Body of pancreas (tissue), 4 donors: ENCODE measurements around the gene ADGRG3.

ENCODE experiments used
- POLR2A ChIP-seq, 3 donors: fragments of 450-650 bp; IDR thresholded peaks; one replicate each; pipeline ENCODE4 v1.6.1; 2016; ENCODE audit warnings: antibody characterized with exemption in 3 of 3, mild to moderate bottlenecking in 2 of 3
- TF ChIP-seq, protein P1 (sequence below), 7 experiments: fragments of 450-650 bp in 4 of 7; fragments of 200-600 bp in 3 of 7; sonication (generic) in 3 of 7; IDR thresholded peaks; one replicate each; pipeline ENCODE4 v1.5.1; 2016 to 2019; ENCODE audit warnings: antibody characterized with exemption in 7 of 7

DNA sequence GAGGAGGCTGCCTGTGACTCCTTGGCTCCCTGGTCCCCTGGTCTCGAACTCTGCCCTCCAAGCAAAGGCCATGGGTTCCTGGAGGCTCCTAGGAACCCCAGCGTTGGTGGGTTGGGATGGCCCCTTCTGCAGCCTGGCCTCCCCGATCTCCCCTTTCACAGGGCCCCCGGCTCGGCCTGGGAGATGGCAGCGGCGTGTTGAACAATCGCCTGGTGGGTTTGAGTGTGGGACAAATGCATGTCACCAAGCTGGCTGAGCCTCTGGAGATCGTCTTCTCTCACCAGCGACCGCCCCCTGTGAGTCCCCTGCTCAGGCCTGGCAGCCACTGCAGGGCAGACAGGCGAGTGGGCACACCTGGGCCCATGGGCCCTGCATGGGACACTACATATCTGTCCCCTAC lies 10.9 kb downstream of the ADGRG3 start:
- TF ChIP-seq, protein P1, sequence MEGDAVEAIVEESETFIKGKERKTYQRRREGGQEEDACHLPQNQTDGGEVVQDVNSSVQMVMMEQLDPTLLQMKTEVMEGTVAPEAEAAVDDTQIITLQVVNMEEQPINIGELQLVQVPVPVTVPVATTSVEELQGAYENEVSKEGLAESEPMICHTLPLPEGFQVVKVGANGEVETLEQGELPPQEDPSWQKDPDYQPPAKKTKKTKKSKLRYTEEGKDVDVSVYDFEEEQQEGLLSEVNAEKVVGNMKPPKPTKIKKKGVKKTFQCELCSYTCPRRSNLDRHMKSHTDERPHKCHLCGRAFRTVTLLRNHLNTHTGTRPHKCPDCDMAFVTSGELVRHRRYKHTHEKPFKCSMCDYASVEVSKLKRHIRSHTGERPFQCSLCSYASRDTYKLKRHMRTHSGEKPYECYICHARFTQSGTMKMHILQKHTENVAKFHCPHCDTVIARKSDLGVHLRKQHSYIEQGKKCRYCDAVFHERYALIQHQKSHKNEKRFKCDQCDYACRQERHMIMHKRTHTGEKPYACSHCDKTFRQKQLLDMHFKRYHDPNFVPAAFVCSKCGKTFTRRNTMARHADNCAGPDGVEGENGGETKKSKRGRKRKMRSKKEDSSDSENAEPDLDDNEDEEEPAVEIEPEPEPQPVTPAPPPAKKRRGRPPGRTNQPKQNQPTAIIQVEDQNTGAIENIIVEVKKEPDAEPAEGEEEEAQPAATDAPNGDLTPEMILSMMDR (IDR thresholded peaks at IDR 0.05), result no peak
- TF ChIP-seq POLR2A (IDR thresholded peaks at IDR 0.05), result no peak
